Neural cell (in vitro differentiated cells): Measurements from ENCODE around the gene ZNF19. TPM values are rescaled to one million over a fixed set of nuclear protein-coding genes. Genes with fewer than 3 reads are reported as not detected.

Source experiments
- H2AFZ ChIP-seq: fragments of 200-600, 300-800 bp; sonication (generic), shearing (Covaris generic); 2 replicates; pipeline ENCODE4 v1.6.0; 2014; ENCODE audit warnings: low read depth, mild to moderate bottlenecking, antibody characterized with exemption, low read length, moderate library complexity
- H3F3A ChIP-seq: fragments of 200-600 bp; shearing (Covaris generic); 2 replicates; pipeline ENCODE4 v1.6.1; 2016; ENCODE audit warnings: mild to moderate bottlenecking, moderate library complexity, mixed read lengths, antibody characterized with exemption, low read length; ENCODE audit not compliant: insufficient read depth, poor library complexity, severe bottlenecking
- H3K27ac ChIP-seq: fragments of 200-600, 300-800 bp; sonication (generic), shearing (Covaris generic); 2 replicates; pipeline ENCODE4 v1.5.1; 2014; ENCODE audit warnings: mild to moderate bottlenecking, low read length, moderate library complexity
- H3K27me3 ChIP-seq: fragments of 300-800, 200-600 bp; sonication (generic), shearing (Covaris generic); 2 replicates; pipeline ENCODE4 v1.6.0; 2014; ENCODE audit warnings: mild to moderate bottlenecking, low read depth, low read length, moderate library complexity; ENCODE audit not compliant: insufficient read depth
- H3K36me3 ChIP-seq: fragments of 300-800, 200-600 bp; sonication (generic), shearing (Covaris generic); 2 replicates; pipeline ENCODE4 v1.5.1; 2014; ENCODE audit warnings: mild to moderate bottlenecking, antibody characterized with exemption, low read length, moderate library complexity; ENCODE audit not compliant: insufficient read depth
- H3K4me2 ChIP-seq: fragments of 300-800, 200-600 bp; sonication (generic), shearing (Covaris generic); 2 replicates; pipeline ENCODE4 v1.6.0; 2014; ENCODE audit warnings: mild to moderate bottlenecking, low read length
- H3K4me3 ChIP-seq: fragments of 300-800, 200-600 bp; sonication (generic), shearing (Covaris generic); 2 replicates; pipeline ENCODE4 v1.5.1; 2014; ENCODE audit warnings: mild to moderate bottlenecking, low read length, moderate library complexity
- H3K79me2 ChIP-seq: fragments of 200-600 bp; shearing (Covaris generic); replicated peaks from 2 replicates; pipeline ENCODE4 v1.6.0; 2014; ENCODE audit warnings: mild to moderate bottlenecking, low read length, moderate library complexity; ENCODE audit not compliant: insufficient read depth
- H3K9ac ChIP-seq: fragments of 300-800, 200-600 bp; sonication (generic), shearing (Covaris generic); 2 replicates; pipeline ENCODE4 v1.6.1; 2016; ENCODE audit warnings: mild to moderate bottlenecking, low read length, mixed read lengths
- H3K9me2 ChIP-seq: fragments of 200-600 bp; shearing (Covaris generic); 2 replicates; pipeline ENCODE4 v1.6.1; 2016; ENCODE audit warnings: mild to moderate bottlenecking, low read length, mixed read lengths; ENCODE audit not compliant: insufficient read depth
- H3K9me3 ChIP-seq: fragments of 200-600, 300-800 bp; sonication (generic), shearing (Covaris generic); 2 replicates; pipeline ENCODE4 v1.6.1; 2016; ENCODE audit warnings: mild to moderate bottlenecking, mixed run types, low read length, moderate library complexity, mixed read lengths
- H4K20me1 ChIP-seq: fragments of 200-600 bp; shearing (Covaris generic); 2 replicates; pipeline ENCODE4 v1.6.1; 2016; ENCODE audit warnings: mild to moderate bottlenecking, mixed run types; ENCODE audit not compliant: insufficient read depth
- CTCF ChIP-seq: fragments of 450-650 bp; IDR thresholded peaks from 2 replicates; pipeline ENCODE4 v1.5.1; 2014; ENCODE audit warnings: antibody characterized with exemption, mild to moderate bottlenecking, moderate library complexity; ENCODE audit not compliant: poor library complexity, severe bottlenecking
- EP300 ChIP-seq: fragments of 450-650 bp; conservative IDR thresholded peaks from 2 replicates; pipeline ENCODE4 v1.6.1; 2014; ENCODE audit warnings: antibody characterized with exemption, mild to moderate bottlenecking, moderate library complexity; ENCODE audit not compliant: poor library complexity, severe bottlenecking
- EZH2 ChIP-seq: fragments of 200-600, 300-800 bp; shearing (Covaris generic), sonication (generic); IDR thresholded peaks from 2 replicates; pipeline ENCODE4 v1.6.1; 2014; ENCODE audit warnings: antibody characterized with exemption, low read length, borderline replicate concordance, mild to moderate bottlenecking; ENCODE audit not compliant: insufficient read depth, poor library complexity, severe bottlenecking
- MXI1 ChIP-seq: fragments of 450-650 bp; conservative IDR thresholded peaks from 2 replicates; pipeline ENCODE4 v1.6.1; 2014; ENCODE audit warnings: antibody characterized with exemption, mild to moderate bottlenecking; ENCODE audit not compliant: poor library complexity, severe bottlenecking
- POLR2AphosphoS5 ChIP-seq: IDR thresholded peaks from 2 replicates; pipeline ENCODE4 v1.6.1; 2012
- RAD21 ChIP-seq: fragments of 450-650 bp; conservative IDR thresholded peaks from 2 replicates; pipeline ENCODE4 v1.6.1; 2014; ENCODE audit warnings: antibody characterized with exemption, mild to moderate bottlenecking, moderate library complexity
- REST ChIP-seq: IDR thresholded peaks from 2 replicates; pipeline ENCODE4 v1.6.1; 2012; ENCODE audit warnings: borderline replicate concordance
- SMC3 ChIP-seq: fragments of 450-650 bp; conservative IDR thresholded peaks from 2 replicates; pipeline ENCODE4 v1.6.1; 2014; ENCODE audit warnings: antibody characterized with exemption, mild to moderate bottlenecking, moderate library complexity; ENCODE audit not compliant: poor library complexity
- TAF1 ChIP-seq: IDR thresholded peaks from 2 replicates; pipeline ENCODE4 v1.6.1; 2012; ENCODE audit warnings: low read depth
- polyA plus RNA-seq: library from polyadenylated mRNA; depleted of rRNA; stranded (reverse); fragments of >200 nt; gene quantifications from 2 replicates; pipeline ENCODE4 v1.2.3, GENCODE V29; 2014

Gene ZNF19
- polyA plus RNA-seq, 1 donor from 2014 or later: 6.6 TPM

- Histone ChIP-seq H3F3A (no peaks in the 10 kb centered on the region), H3K27me3 (no peaks in the 10 kb centered on the region), H2AFZ (no peak overlapping the region), H3K4me3 (no peak overlapping the region), H3K9ac (no peak overlapping the region), H3K79me2 (no peaks in the 10 kb centered on the region), H3K36me3 (peaks cover 4% of the 10 kb centered on the region), H3K9me3 (no peaks in the 10 kb centered on the region), H3K4me2 (no peak overlapping the region), H4K20me1 (no peaks in the 10 kb centered on the region), H3K9me2 (no peaks in the 10 kb centered on the region), H3K27ac (no peak overlapping the region)
- TF ChIP-seq EP300: no peak
- TF ChIP-seq EZH2: no peak
- no peak for TF ChIP-seq POLR2AphosphoS5
- no peak for TF ChIP-seq MXI1
- TF ChIP-seq SMC3: no peak
- TF ChIP-seq REST: no peak
- no peak for TF ChIP-seq TAF1
- no peak for TF ChIP-seq CTCF
- no peak for TF ChIP-seq RAD21
Measured at GRCh38 chr16:71482569-71482968, 6.6 kb downstream of the ZNF19 start.

GRCh38 chr16:71480956-71481355, 8.2 kb downstream of the ZNF19 start:
- Histone ChIP-seq H3K27ac (no peak overlapping the region), H3K4me2 (no peak overlapping the region), H2AFZ (no peak overlapping the region), H3K4me3 (no peak overlapping the region), H3K36me3 (peaks cover 4% of the 10 kb centered on the region), H3K9me3 (no peaks in the 10 kb centered on the region), H4K20me1 (no peaks in the 10 kb centered on the region), H3K27me3 (no peaks in the 10 kb centered on the region), H3K9ac (no peak overlapping the region), H3K79me2 (no peaks in the 10 kb centered on the region), H3F3A (no peaks in the 10 kb centered on the region), H3K9me2 (no peaks in the 10 kb centered on the region)
- TF ChIP-seq EZH2: no peak
- no peak for TF ChIP-seq SMC3
- no peak for TF ChIP-seq CTCF
- no peak for TF ChIP-seq MXI1
- TF ChIP-seq POLR2AphosphoS5: no peak
